K562 (cell line): Measurements from ENCODE around the gene SNAPC2. TPM values are rescaled to one million over a fixed set of nuclear protein-coding genes. Genes with fewer than 3 reads are reported as not detected.

Experiments used
- ATAC-seq: fragments of 200-7000 bp; cut with Tn5 transposase; 3 replicates; pipeline ENCODE4 v1.9.1; 2020; ENCODE audit warnings: moderate library complexity
- BruUV-seq: library from RNA; stranded (reverse); fragments of 400-500 nt; replicated peaks from 2 replicates; lab custom pipeline; 2021; lab: Mats Ljungman, UMichigan
- CTCF ChIA-PET: fragments of 300-600 bp; formaldehyde crosslinking; extraction: SDS; loops from one replicate; lab custom pipeline; 2021; ENCODE audit warnings: low intra/inter-chr PET ratio; lab: Yijun Ruan, JAX
- POLR2A ChIA-PET: fragments of 300-600, 350-650 bp; sonication (Branson Sonifier 250); formaldehyde crosslinking; extraction: SDS; loops from one replicate; lab custom pipeline; 2021; ENCODE audit warnings: antibody characterized with exemption, inconsistent platforms; lab: Yijun Ruan, JAX
- DNase-seq, 4 experiments: peaks; one replicate each; pipeline versions ENCODE4 v3.0.0 to v3.0.0-alpha.2; 2011 to 2018; ENCODE audit warnings: low spot score in 3 of 4, mixed read lengths in 3 of 4; ENCODE audit errors: extremely low read depth in 1 of 4
- FAIRE-seq: peaks from 2 replicates; lab custom pipeline; 2011; peaks lifted over from hg19 to GRCh38; lab: Jason Lieb, UNC
- H2AFZ ChIP-seq: 2 replicates; pipeline ENCODE4 v1.6.0; 2011; ENCODE audit warnings: low read depth, low read length, control low read depth, inconsistent platforms
- H3K27ac ChIP-seq: fragments of 200-600 bp; 3 replicates; pipeline ENCODE4 v1.8.0; 2011; ENCODE audit warnings: low read depth, mild to moderate bottlenecking, control low read depth, inconsistent platforms, low read length, moderate library complexity, mixed read lengths; ENCODE audit errors: extremely low read depth
- H3K27me3 ChIP-seq, 2 experiments: fragments of 300-600 bp in 1 of 2; 2 replicates in 1 of 2; 3 replicates in 1 of 2; pipeline versions ENCODE4 v1.6.0 to v1.8.0; 2011; ENCODE audit warnings: inconsistent platforms in 2 of 2, low read length in 2 of 2, mild to moderate bottlenecking in 1 of 2, mixed read lengths in 1 of 2, moderate library complexity in 1 of 2; ENCODE audit not compliant: control insufficient read depth in 2 of 2, insufficient read depth in 2 of 2
- H3K36me3 ChIP-seq: fragments of 300-600 bp; 3 replicates; pipeline ENCODE4 v1.8.0; 2011; ENCODE audit warnings: mild to moderate bottlenecking, low read length, inconsistent platforms; ENCODE audit not compliant: control insufficient read depth, insufficient read depth
- H3K4me1 ChIP-seq, 2 experiments: fragments of 200-600 bp in 1 of 2; replicated peaks in 1 of 2; 2 replicates in 1 of 2; 3 replicates in 1 of 2; pipeline versions ENCODE4 v1.5.1 to v1.8.0; 2011; ENCODE audit warnings: inconsistent platforms in 2 of 2, low read length in 2 of 2, mild to moderate bottlenecking in 1 of 2, mixed read lengths in 1 of 2, moderate library complexity in 1 of 2; ENCODE audit not compliant: control insufficient read depth in 2 of 2, insufficient read depth in 2 of 2
- H3K4me2 ChIP-seq: 2 replicates; pipeline ENCODE4 v1.6.1; 2011; ENCODE audit warnings: low read length, control low read depth, inconsistent platforms, mixed read lengths; ENCODE audit not compliant: insufficient read depth
- H3K4me3 ChIP-seq: fragments of 200-600 bp; sonication (generic), shearing (Covaris generic); 2 replicates; pipeline ENCODE4 v1.5.1; 2016; ENCODE audit warnings: control low read depth, inconsistent platforms
- H3K79me2 ChIP-seq: fragments of 200-600 bp; 3 replicates; pipeline ENCODE4 v1.8.0; 2011; ENCODE audit warnings: low read length, inconsistent platforms; ENCODE audit not compliant: control insufficient read depth, insufficient read depth
- H3K9ac ChIP-seq, 2 experiments: 2 replicates each; pipeline versions ENCODE4 v1.6.0 to v1.6.1; 2011; ENCODE audit warnings: low read depth in 2 of 2, low read length in 2 of 2, control low read depth in 1 of 2, inconsistent platforms in 1 of 2, mild to moderate bottlenecking in 1 of 2, mixed read lengths in 1 of 2; ENCODE audit not compliant: insufficient read depth in 1 of 2
- H3K9me1 ChIP-seq: one replicate; pipeline ENCODE4 v1.6.0; 2011; ENCODE audit warnings: inconsistent platforms, mild to moderate bottlenecking, low read length, moderate library complexity; ENCODE audit not compliant: control insufficient read depth, insufficient read depth
- H3K9me3 ChIP-seq: replicated peaks from 2 replicates; pipeline ENCODE4 v1.5.1; 2011; ENCODE audit warnings: low read depth, low read length, inconsistent platforms; ENCODE audit not compliant: control insufficient read depth, insufficient read depth
- H4K20me1 ChIP-seq: replicated peaks from 2 replicates; pipeline ENCODE4 v1.6.1; 2011; ENCODE audit warnings: low read length, inconsistent platforms, mixed read lengths; ENCODE audit not compliant: control insufficient read depth, insufficient read depth
- POLR2G ChIP-seq: fragments of 200-400 bp; formaldehyde crosslinking; IDR thresholded peaks from 2 replicates; pipeline ENCODE4 v1.6.1; 2017; ENCODE audit warnings: low read depth, mild to moderate bottlenecking, antibody characterized with exemption, low read length, moderate library complexity
- ZNF398 ChIP-seq: fragments of 250-450 bp; sonication (Bioruptor Pico); IDR thresholded peaks from 2 replicates; pipeline ENCODE4 v1.8.0; 2021; ENCODE audit warnings: moderate library complexity, mild to moderate bottlenecking, inconsistent platforms
- WGBS: fragments of 100-300 bp; shearing (Covaris generic); methylation state at CpG from one replicate; pipeline ENCODE4 v1.1.6; 2016; ENCODE audit warnings: low coverage, mixed read lengths; ENCODE audit not compliant: insufficient coverage; ENCODE audit errors: missing lambda C conversion rate; 5-methylcytosine and 5-hydroxymethylcytosine counted together
- in situ Hi-C: fragments of 300-500 bp; cut with MboI; formaldehyde crosslinking; loops from 4 replicates; pipeline ENCODE4 v1.15.0; 2018; ENCODE audit warnings: inconsistent platforms, mixed read lengths
- intact Hi-C: fragments of 100-400 bp; cut with micrococcal nuclease; formaldehyde crosslinking; loops from 2 replicates; pipeline ENCODE4 v1.14.2; 2022
- polyA plus RNA-seq, 8 experiments: library from polyadenylated mRNA; depleted of rRNA in 4 of 8; stranded (reverse) in 5 of 8; unstranded in 3 of 8; fragments of >200 nt; fragmentation: Nextera tagmentation in 2 of 8; fragmentation: Illumina TruSeq in 1 of 8; extraction: Ambion mirVana in 2 of 8; extraction: Trizol in 1 of 8; gene quantifications; 2 replicates each; pipeline versions ENCODE4 v1.2.1 to v1.2.3, GENCODE V29; 2011 to 2014; ENCODE audit warnings: inconsistent platforms in 1 of 8, missing spikeins in 1 of 8
- total RNA-seq, 7 experiments: library from RNA; depleted of rRNA in 6 of 7; stranded (reverse); fragments of >200 nt in 6 of 7; fragmentation: Illumina TruSeq in 2 of 7; extraction: Trizol in 2 of 7; gene quantifications; 2 replicates each; pipeline versions ENCODE4 v1.2.1 to v1.2.3, GENCODE V29; 2011 to 2021; ENCODE audit warnings: low replicate concordance in 1 of 7

SNAPC2 gene
- total and polyA plus RNA-seq, 9 of the 15 experiments (the other 6 are each of a cell fraction or from before 2014, with no cell fraction given) = 0.59 to 45.1 (median 15.3) TPM

- Histone ChIP-seq H3K79me2 (peaks cover 14% of the 10 kb centered on the region), H3K9ac (peak overlapping the region; percentile 72 to 93; a peak in 3 of 4 replicates), H3K36me3 (peaks cover 26% of the 10 kb centered on the region; the same call in 1 of the 3 replicates), H3K9me1 (no peaks in the 10 kb centered on the region), H3K4me2 (peak overlapping the region; percentile 98; the same call in 1 of the 2 replicates), H3K27ac (no peak overlapping the region; the same call in 2 of the 3 replicates), H3K4me1 (peaks cover 20 to 84% of the 10 kb centered on the region in 2 experiments), H3K27me3 (no peaks in the 10 kb centered on the region), H3K4me3 (peak overlapping the region; percentile 52; the same call in 1 of the 2 replicates), H4K20me1 (peaks cover 15% of the 10 kb centered on the region; the same call in 1 of the 2 replicates), H2AFZ (no peak overlapping the region), H3K9me3 (no peaks in the 10 kb centered on the region)
- ATAC-seq = no peak
- CTCF ChIA-PET = no interaction called here
- intact Hi-C loops = loop anchor here (1.0 to 5.0 kb wide), 2 partner anchors 50 to 69 kb away; partner anchors contain the start of gene PRR36
- in situ Hi-C loops = loop anchor here (5.0 kb wide), 1 partner anchor 70 kb away; no protein-coding TSS in a partner anchor
- FAIRE-seq = no peak
- TF ChIP-seq ZNF398 (CRISPR knock-in tag) (no peak), POLR2G (peak; percentile 29; the same call in 1 of the 2 replicates)
- 86% methylated on average over 25 of the region's 31 CpGs for WGBS
- BruUV-seq = no TSS peak
- POLR2A ChIA-PET = interaction anchor here (0.5 to 3.1 kb wide), 4 partner anchors 22 to 53 kb away, joined by 3 to 21 read pairs (median 12); partner anchors contain the start of gene TIMM44
- DNase-seq = no peak
These were observed 2.1 kb downstream of the SNAPC2 start for GRCh38 chr19:7921967-7922835.
